Measurements from ENCODE around the gene MOCOS.

MOCOS gene

GRCh38 chr18:36149514-36150289 lies 37.6 kb upstream of the MOCOS start:
- H3K27ac ChIP-seq: no peak overlapping the region
- DNase-seq: no peak
- H3K4me3 ChIP-seq (ENCODE audit: low read depth, low read length): no peak overlapping the region
- H3K36me3 ChIP-seq (replicated peaks): peaks cover 58% of the 10 kb centered on the region
- H3K27me3 ChIP-seq (replicated peaks): no peaks in the 10 kb centered on the region
- no peak for TF ChIP-seq CTCF (IDR thresholded peaks at IDR 0.05; ENCODE audit: low read depth, low read length, missing control alignments)
- in situ Hi-C loops (cut with HindIII; ENCODE audit: low pct_ligation_motif_present, low sequenced_read_pairs): no loop called here

GRCh38 chr18:36152781-36153180 lies 34.5 kb upstream of the MOCOS start:
- H3K36me3 ChIP-seq (replicated peaks): peaks cover 46% of the 10 kb centered on the region
- DNase-seq: no peak
- H3K27me3 ChIP-seq (replicated peaks): no peaks in the 10 kb centered on the region
- TF ChIP-seq CTCF (IDR thresholded peaks at IDR 0.05; ENCODE audit: low read depth, low read length, missing control alignments): no peak
- no peak overlapping the region for H3K27ac ChIP-seq
- H3K4me3 ChIP-seq (ENCODE audit: low read depth, low read length): no peak overlapping the region
- in situ Hi-C loops (cut with HindIII; ENCODE audit: low pct_ligation_motif_present, low sequenced_read_pairs): no loop called here

GRCh38 chr18:36153203-36153602 lies 34.1 kb upstream of the MOCOS start:
- Histone ChIP-seq H3K27ac (no peak overlapping the region), H3K27me3 (replicated peaks) (no peaks in the 10 kb centered on the region), H3K4me3 (ENCODE audit: low read depth, low read length) (no peak overlapping the region), H3K36me3 (replicated peaks) (peaks cover 44% of the 10 kb centered on the region)
- in situ Hi-C loops (cut with HindIII; ENCODE audit: low pct_ligation_motif_present, low sequenced_read_pairs): no loop called here
- TF ChIP-seq CTCF (IDR thresholded peaks at IDR 0.05; ENCODE audit: low read depth, low read length, missing control alignments): no peak
- DNase-seq: no peak

- Histone ChIP-seq H3K27ac (no peak overlapping the region), H3K4me3 (ENCODE audit: low read depth, low read length) (no peak overlapping the region), H3K36me3 (replicated peaks) (peaks cover 40% of the 10 kb centered on the region), H3K27me3 (replicated peaks) (no peaks in the 10 kb centered on the region)
- DNase-seq: no peak
- in situ Hi-C loops (cut with HindIII; ENCODE audit: low pct_ligation_motif_present, low sequenced_read_pairs): no loop called here
- TF ChIP-seq CTCF (IDR thresholded peaks at IDR 0.05; ENCODE audit: low read depth, low read length, missing control alignments): no peak
These were observed 33.5 kb upstream of the MOCOS start for GRCh38 chr18:36153771-36154170.

- Histone ChIP-seq H3K27ac (no peak overlapping the region), H3K27me3 (replicated peaks) (no peaks in the 10 kb centered on the region), H3K4me3 (ENCODE audit: low read depth, low read length) (no peak overlapping the region), H3K36me3 (replicated peaks) (peaks cover 51% of the 10 kb centered on the region)
- DNase-seq: no peak
- TF ChIP-seq CTCF (IDR thresholded peaks at IDR 0.05; ENCODE audit: low read depth, low read length, missing control alignments): no peak
- in situ Hi-C loops (cut with HindIII; ENCODE audit: low pct_ligation_motif_present, low sequenced_read_pairs): no loop called here
These were observed 31.2 kb upstream of the MOCOS start for GRCh38 chr18:36155851-36156757.
